Measurements from ENCODE around the gene ETHE1.
"Not testable (repeated sequence)": the region's sequence is repeated elsewhere in the genome, so short reads cannot be mapped to it uniquely, and the experiment has no call there.

ETHE1 gene

GRCh38 chr19:43522929-43523328 lies 4.1 kb downstream of the ETHE1 start:
- no peak for DNase-seq

GRCh38 chr19:43519436-43520088 lies 7.4 kb downstream of the ETHE1 start:
- peak; percentile 26 for DNase-seq

- no peak for DNase-seq
Measured at GRCh38 chr19:43518051-43518450, 8.9 kb downstream of the ETHE1 start.

- DNase-seq: not testable (repeated sequence)
Measured at GRCh38 chr19:43512399-43512798, 14.6 kb downstream of the ETHE1 start.

DNA sequence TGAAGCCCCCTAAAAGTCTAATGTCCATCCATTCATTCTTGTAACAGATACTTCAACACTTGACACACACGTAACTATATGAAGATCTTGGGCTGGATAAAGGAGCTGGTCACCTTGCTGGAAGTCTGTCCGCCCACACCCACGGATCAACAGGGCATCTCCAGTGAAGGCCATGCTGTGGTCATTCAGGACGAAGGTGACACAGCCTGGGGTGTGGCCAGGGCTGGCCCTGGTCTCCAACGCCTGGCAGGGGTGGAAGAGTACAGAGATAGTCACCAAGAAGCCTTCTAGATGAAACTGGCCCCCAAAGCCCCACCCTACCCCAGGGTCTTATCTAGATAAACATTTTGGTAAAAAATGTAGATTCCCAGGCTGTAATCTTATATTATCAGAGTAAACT lies 15.7 kb downstream of the ETHE1 start:
- no peak for DNase-seq

DNA sequence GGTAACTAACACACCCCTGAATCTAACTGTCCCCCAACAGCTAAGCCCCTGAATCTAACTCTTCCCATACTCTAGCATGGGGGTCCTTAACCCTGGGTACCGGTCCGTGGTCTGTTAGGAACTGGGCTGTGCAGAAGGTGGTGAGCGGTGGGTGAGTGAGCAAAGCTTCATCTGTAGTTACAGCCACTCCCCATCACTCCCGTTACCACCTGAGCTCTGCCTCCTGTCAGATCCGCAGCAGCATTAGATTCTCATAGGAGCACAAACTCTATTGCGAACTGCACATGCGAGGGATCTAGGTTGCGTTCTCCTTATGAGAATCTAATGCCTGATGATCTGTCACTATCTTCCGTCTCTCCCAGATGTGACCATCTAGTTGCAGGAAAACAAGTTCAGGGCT lies 16.3 kb downstream of the ETHE1 start:
- DNase-seq: no peak

DNA sequence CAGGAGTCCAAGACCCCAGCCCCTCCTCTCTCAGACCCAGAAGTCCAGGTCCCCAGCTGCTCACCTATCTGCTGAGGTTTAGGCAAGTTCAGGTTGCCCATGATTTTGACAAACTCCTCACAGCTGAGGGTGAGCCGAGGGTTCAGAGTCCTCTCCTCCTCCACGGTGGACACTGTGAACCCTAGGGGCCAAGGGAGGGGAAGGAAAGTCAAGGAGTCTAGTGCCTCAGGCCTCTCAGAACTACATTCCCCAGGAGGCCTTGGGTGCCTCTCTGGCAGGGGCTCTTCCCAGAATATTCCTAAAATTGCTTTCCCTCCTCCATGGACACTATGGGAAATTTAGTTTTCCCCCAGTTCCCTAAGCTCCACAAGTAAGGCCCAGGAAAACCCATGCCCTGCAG lies 19.1 kb downstream of the ETHE1 start:
- no peak for DNase-seq

DNA sequence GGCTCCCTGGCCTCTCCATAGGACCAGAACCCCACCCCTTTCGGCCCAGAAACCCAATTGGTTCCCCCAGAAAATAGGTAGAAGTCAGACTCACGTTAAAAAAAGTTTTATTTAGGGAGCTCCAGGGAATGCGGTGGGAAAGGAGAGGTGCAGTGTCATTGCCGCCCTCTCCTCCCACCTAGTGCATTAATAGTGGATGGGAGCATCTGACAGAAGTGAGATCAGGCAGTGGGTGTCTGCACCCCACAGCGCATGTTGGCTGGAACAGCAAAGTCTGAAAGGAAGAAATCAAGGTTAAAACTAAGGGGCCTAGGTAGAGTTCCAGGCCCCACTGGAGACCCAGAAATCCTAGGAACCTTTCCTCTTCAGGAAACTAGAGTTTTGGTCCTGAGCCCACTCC lies 20.4 kb downstream of the ETHE1 start:
- DNase-seq: no peak

DNA sequence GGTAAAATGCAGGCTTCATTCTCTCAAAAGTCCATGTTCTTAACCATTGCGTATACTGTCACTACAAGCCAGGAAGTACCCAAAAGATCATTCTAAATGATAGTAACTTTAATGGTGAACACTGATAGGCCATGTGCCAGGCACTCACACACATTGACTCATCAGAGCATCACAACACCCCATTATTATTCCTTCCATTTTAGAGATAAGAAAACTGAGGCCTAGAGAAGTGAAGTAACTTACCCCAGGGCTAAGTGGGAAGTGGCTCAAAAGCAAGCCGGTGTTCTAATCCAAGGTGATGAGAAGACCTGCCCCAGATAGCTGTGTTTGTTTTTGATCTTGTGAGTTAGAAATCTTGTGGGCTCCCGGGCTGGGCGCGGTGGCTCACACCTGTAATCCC lies 21.1 kb downstream of the ETHE1 start:
- DNase-seq: no peak

- DNase-seq: no peak
Measured at GRCh38 chr19:43505186-43505456, 21.9 kb downstream of the ETHE1 start.

- no peak for DNase-seq
Measured at GRCh38 chr19:43504426-43505185, 22.4 kb downstream of the ETHE1 start, which contains the start of gene PHLDB3. Gene PHLDB3 (minus strand): TSS chr19:43504746. CDS start chr19:43504118, 628 bp downstream.

GRCh38 chr19:43503501-43504425 lies 23.2 kb downstream of the ETHE1 start:
- DNase-seq: peak; percentile 73

GRCh38 chr19:43502419-43502976 lies 24.5 kb downstream of the ETHE1 start:
- DNase-seq: no peak

- no peak for DNase-seq
Measured at GRCh38 chr19:43501661-43502418, 25.2 kb downstream of the ETHE1 start.

DNA sequence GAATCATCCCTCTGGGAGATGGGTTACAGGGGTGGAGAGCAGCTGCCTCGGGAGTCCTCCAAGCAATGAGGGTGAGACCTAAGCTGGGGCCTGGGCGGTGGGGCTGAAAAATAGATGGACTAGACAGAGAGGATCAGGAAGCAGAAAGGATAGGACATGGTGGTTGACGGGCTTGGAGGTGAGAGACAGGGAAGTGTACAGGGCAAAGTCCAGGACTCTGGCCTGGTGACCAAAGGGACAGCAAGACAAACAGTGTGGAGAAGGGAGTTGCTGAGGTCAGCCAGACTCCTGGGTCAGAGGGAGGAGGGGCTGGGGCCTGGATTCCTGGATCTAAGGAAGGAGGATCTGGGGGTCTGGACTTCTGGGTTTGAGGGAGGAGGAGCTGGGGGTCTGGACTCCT lies 28.0 kb downstream of the ETHE1 start:
- no peak for DNase-seq

DNA sequence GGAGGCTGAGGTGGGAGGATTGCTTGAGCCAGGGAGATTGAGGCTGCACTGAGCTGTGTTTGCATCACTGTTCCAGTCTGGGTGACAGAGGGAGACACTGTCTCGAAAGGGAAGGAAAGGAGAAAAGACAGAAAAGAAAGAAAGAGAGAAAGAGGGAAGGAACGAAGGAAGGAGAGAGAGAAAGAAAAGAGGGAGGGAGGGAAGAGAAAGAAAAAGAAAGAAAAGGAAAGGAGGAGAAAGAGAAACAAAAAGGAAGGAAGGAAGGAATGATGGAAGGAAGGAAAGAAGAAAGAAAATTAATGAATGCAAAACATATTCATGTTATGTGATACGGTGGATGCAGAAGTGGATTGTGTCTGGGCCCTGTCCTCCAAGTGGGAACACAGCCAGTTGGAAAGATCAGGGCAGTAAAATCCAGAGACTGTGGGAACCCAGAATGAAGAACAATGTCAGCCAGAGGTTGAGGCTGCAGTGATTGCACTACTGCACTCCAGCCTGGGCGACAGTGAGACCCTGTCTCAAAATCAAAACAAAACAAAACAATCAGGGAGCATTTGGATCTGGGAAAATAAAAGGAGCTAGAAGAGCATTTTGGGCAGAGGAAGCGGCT lies 28.7 kb downstream of the ETHE1 start:
- DNase-seq: no peak

- no peak for DNase-seq
Measured at GRCh38 chr19:43496960-43497359, 30.0 kb downstream of the ETHE1 start.

DNA sequence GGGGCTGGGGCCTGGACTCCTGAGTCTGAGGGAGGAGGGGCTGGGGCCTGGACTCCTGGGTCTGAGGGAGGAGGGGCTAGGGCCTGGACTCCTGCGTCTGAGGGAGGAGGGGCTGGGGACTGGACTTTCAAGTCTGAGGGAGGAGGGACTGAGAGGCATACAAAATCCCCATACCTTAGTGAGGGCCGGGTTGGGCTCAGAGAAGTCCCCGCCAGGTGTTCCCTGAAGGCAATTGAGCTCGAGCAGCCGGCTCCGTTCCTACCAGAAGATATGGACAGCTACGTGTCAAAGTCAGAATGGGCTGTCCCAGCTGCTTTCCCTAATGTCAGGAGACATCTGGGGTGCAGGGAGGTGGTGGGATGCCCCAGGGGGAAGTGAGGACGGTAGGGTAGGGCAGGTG lies 31.9 kb downstream of the ETHE1 start:
- no peak for DNase-seq

DNA sequence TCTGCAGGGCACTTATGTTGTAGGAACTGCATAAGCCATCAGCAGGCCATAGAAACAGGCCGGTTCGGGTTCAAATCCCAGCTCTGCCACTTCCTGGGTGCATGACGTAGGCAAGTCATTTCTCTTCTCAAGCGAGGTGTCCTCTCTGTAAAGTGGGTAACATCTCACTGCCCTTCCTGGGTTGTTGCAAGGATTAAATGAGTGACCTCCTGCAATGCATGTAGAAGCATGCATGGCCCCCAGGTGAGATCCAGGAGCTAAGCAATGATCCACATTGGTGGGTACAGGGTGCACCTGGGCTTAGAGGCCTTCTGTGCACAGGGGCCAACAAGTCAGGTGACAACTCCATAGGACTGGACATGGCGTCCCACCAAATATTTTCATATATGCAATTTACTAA lies 36.2 kb downstream of the ETHE1 start:
- DNase-seq: no peak

DNA sequence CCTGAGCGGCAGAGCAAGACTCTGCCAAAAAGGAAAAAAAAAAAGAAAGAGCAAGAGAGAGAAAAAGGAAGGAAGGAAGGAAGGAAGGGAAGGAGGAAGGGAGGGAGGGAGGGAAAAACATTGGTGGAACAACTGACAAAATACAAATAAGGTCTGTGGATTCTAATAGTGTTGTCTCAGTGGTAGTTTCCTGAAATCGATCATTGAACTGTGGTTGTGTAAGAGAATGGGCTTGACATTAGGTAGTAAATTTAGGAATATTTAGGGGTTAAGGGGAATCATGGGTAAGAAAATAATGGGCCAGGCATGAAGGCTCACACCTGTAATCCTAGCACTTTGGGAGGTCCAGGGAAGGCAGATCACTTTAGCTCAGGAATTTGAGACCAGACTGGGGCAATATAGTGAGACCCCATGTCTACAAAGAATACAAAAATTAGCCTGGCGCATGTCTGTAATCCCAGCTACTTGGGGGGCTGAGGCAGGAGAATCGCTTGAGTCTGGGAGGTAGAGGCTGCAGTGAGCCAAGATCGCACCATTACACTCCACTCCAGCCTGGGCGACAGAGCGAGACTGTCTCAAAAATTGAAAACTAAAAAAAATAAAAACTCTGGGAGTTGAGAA lies 36.9 kb downstream of the ETHE1 start:
- DNase-seq: no peak

DNA sequence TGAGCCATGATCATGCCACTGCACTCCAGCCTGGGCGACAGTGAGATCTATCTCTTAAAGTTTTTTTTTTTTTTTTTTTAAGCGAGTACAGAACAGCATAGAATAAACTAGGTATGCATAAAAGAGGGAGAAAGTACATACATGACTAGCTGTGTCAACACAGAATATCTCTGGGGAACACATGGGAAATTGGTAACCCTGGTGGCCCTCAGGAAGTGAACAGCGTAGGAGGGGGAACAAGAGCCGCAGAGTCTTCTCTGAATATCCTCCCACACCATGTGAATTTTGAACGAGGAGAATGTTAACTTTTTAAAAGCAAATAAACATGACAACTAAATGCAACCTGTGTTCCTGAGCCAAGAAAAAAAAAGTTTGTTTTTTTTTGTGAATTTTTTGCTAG lies 37.7 kb downstream of the ETHE1 start:
- peak; percentile 48 for DNase-seq

DNA sequence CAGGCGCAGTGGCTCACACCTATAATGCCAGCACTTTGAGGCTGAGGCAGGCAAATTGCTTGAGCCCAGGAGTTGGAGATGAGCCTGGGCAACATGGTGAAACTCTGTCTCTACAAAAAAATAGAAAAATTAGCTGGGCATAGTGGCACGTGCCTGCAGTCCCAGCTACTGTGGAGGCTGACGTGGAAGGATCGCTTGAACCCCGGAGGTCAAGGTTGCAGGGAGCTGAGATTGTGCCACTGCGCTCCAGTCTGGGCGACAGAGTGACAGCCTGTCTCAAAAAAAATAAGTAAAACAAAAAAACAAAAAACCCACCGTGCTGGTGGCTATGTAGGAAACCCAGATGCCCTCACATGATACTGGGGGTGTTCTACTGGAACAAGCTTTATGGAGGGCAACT lies 38.8 kb downstream of the ETHE1 start:
- DNase-seq: no peak

Measured in GF-D8 (cell line).